Measurements from ENCODE around the gene NREP. TPM values are rescaled to one million over a fixed set of nuclear protein-coding genes. Genes with fewer than 3 reads are reported as not detected.

NREP gene, protein sequence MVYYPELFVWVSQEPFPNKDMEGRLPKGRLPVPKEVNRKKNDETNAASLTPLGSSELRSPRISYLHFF
- total RNA-seq, result 1 to 10 TPM; 3.9 to 9.8 (median 9.1) TPM

DNA sequence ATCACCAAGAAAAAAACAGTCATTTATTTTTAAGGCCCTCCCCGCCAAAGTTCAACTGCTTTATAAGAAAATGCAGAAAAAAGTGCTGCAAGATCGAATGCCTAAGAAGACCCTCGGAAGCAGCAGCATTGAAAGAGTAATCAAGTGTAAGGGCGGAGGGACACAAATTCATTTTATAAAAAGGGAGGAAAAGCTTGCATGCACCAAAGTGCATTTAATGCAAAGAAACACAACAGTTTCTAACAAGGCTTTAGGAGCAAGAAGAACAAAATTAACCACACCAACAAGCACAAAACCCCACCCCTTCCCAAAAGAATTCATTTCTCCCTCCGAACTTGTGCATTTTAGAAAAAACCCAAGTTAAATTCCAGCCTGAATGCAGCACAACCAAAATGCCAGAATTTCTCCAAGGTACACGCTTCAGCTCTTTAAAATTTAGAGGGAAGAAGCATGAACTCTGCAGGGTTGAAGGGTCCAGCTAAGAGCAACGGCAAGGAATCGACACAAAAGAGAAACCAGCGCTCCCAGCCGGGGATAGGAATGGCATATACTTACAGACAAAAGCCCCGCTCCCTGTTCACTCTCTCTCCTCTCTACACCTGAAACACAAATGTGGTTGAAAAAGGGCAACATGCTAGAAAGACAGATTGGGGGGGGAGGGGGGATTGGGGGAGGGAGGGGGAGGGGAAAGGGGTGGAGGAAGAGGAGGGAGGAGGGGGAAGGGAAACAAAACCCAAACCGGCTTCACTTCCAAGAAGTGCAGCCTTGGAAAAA is at the start of gene NREP:
Gene NREP (minus strand): TSS at position 614 of the 774 bp plus-strand sequence. CDS start 1,422 bp downstream, outside the sequence.
- Histone ChIP-seq H3K36me3 (no peaks in the 10 kb centered on the region), H3K4me3 (peak within 1 kb of the TSS; percentile 60 to 84 (median 62)), H3K4me1 (peaks cover 0 to 3% of the 10 kb centered on the region in 2 donors), H3K27me3 (no peaks in the 10 kb centered on the region), H3K9me3 (no peaks in the 10 kb centered on the region), H3K27ac (peak within 1 kb of the TSS; percentile 86 to 97)
- intact Hi-C loops (cut with DNase I; ENCODE audit: low total_unique reads), result no loop called here
- TF ChIP-seq POLR2A (IDR thresholded peaks at IDR 0.05) (no peak), POLR2AphosphoS5 (IDR thresholded peaks at IDR 0.05) (no peak)
- TF ChIP-seq, protein P1, sequence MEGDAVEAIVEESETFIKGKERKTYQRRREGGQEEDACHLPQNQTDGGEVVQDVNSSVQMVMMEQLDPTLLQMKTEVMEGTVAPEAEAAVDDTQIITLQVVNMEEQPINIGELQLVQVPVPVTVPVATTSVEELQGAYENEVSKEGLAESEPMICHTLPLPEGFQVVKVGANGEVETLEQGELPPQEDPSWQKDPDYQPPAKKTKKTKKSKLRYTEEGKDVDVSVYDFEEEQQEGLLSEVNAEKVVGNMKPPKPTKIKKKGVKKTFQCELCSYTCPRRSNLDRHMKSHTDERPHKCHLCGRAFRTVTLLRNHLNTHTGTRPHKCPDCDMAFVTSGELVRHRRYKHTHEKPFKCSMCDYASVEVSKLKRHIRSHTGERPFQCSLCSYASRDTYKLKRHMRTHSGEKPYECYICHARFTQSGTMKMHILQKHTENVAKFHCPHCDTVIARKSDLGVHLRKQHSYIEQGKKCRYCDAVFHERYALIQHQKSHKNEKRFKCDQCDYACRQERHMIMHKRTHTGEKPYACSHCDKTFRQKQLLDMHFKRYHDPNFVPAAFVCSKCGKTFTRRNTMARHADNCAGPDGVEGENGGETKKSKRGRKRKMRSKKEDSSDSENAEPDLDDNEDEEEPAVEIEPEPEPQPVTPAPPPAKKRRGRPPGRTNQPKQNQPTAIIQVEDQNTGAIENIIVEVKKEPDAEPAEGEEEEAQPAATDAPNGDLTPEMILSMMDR (IDR thresholded peaks at IDR 0.05), result no peak
- DNase-seq (ENCODE audit: low spot score in 2 of 2), result no peak

DNA sequence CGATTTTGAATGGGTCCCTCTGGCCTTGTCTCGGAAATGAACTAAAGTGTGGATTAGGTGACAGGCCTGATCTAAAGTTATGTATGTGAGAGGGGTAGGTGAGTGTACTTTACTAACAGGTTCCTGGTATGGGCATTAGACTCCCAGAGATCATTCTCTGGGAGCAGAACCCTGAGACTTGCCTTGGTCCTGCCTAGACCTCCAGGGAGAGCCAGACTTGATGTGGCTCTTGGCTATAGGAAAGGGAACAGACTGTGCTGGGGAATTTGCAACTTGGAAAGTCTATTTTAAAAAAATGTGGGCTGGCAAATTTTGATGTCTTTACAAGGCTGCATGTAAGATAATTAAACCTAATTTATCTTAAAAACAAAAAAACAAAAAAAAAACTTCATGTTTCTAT is 49.8 kb upstream of the NREP start:
- no peaks in the 10 kb centered on the region for H3K4me1 ChIP-seq
- H3K27ac ChIP-seq, result no peak overlapping the region
- H3K36me3 ChIP-seq, result no peaks in the 10 kb centered on the region
- TF ChIP-seq, protein P1 (IDR thresholded peaks at IDR 0.05), result no peak
- TF ChIP-seq POLR2AphosphoS5 (IDR thresholded peaks at IDR 0.05) (no peak), POLR2A (IDR thresholded peaks at IDR 0.05) (no peak)
- H3K4me3 ChIP-seq, result no peak overlapping the region
- DNase-seq (ENCODE audit: low spot score in 2 of 2), result no peak
- intact Hi-C loops (cut with DNase I; ENCODE audit: low total_unique reads), result no loop called here
- H3K9me3 ChIP-seq, result no peaks in the 10 kb centered on the region
- H3K27me3 ChIP-seq, result no peaks in the 10 kb centered on the region

DNA sequence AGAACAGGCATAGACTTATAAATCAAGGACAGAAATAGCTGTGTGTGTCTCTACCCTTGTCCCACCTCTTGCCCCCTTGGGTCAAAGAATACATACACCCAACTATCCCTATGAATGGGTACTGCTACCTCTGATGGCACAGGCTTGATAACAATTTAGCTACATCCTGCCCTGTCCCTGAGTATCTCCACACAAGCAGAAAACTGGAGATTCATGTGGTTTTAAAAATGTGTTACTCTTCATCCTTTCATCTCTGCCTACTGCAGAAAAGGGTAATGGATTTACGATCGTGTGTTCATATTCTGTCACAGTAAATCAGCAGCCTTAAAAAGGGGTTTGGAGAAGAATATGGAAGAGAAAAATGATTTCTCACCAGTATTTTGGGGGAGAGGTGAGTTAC is 49.2 kb upstream of the NREP start:
- intact Hi-C loops (cut with DNase I; ENCODE audit: low total_unique reads), result no loop called here
- no peaks in the 10 kb centered on the region for H3K9me3 ChIP-seq
- no peaks in the 10 kb centered on the region for H3K27me3 ChIP-seq
- H3K4me1 ChIP-seq, result no peaks in the 10 kb centered on the region
- no peak for DNase-seq (ENCODE audit: low spot score in 2 of 2)
- H3K36me3 ChIP-seq, result no peaks in the 10 kb centered on the region
- no peak overlapping the region for H3K4me3 ChIP-seq
- no peak overlapping the region for H3K27ac ChIP-seq
- no peak for TF ChIP-seq POLR2AphosphoS5 (IDR thresholded peaks at IDR 0.05)
- TF ChIP-seq POLR2A (IDR thresholded peaks at IDR 0.05), result no peak
- TF ChIP-seq, protein P1 (IDR thresholded peaks at IDR 0.05), result no peak

DNA sequence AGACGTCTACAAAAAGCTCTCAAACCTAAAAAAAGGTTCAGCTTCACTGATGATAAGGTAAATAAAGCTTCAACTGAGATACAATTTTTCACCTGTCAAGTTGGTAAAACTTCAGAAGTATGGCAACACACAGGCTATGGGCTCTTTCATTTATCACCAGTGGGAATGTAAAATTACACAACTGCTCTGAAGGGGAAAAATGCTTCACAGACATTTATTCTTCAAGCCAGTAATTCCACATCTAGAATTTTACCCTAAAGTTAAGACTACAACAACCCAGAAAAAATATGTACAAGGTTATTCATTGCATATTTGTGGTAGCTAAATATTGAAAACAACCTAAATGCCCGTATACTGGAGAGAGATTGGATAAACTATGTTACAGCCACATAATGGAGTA is 48.1 kb upstream of the NREP start:
- no peaks in the 10 kb centered on the region for H3K9me3 ChIP-seq
- intact Hi-C loops (cut with DNase I; ENCODE audit: low total_unique reads), result no loop called here
- no peak overlapping the region for H3K27ac ChIP-seq

DNA sequence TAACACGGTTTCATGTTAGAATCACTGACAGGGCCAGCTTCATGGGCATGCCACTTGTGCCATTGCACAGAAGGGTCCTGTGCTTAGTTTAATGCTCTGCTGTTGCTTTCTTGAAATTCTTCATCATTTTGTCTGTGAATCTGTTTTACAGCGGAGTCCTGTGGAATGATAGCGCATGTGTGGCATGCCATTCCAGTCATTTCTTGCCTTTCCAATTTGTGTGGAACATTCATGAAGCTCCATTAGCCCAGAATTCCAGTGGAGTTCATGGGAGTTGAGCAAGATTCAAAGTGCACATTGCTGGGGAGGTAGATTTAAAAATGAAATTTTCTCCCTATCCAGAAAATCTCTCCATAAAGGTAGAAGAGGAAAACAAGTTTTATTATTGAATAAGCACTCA is 43.4 kb upstream of the NREP start:
- TF ChIP-seq, protein P1 (IDR thresholded peaks at IDR 0.05), result no peak
- TF ChIP-seq POLR2AphosphoS5 (IDR thresholded peaks at IDR 0.05) (no peak), POLR2A (IDR thresholded peaks at IDR 0.05) (no peak)
- DNase-seq (ENCODE audit: low spot score in 2 of 2), result no peak
- no peak overlapping the region for H3K27ac ChIP-seq
- intact Hi-C loops (cut with DNase I; ENCODE audit: low total_unique reads), result no loop called here
- H3K4me3 ChIP-seq, result no peak overlapping the region
- no peaks in the 10 kb centered on the region for H3K4me1 ChIP-seq
- H3K36me3 ChIP-seq, result no peaks in the 10 kb centered on the region
- no peaks in the 10 kb centered on the region for H3K27me3 ChIP-seq
- no peaks in the 10 kb centered on the region for H3K9me3 ChIP-seq

More for the DNA sequence above, 48.1 kb upstream of the NREP start:
- Histone ChIP-seq H3K27me3 (no peaks in the 10 kb centered on the region), H3K4me1 (no peaks in the 10 kb centered on the region), H3K4me3 (no peak overlapping the region), H3K36me3 (no peaks in the 10 kb centered on the region)
- TF ChIP-seq POLR2A (IDR thresholded peaks at IDR 0.05), result no peak
- no peak for TF ChIP-seq POLR2AphosphoS5 (IDR thresholded peaks at IDR 0.05)
- TF ChIP-seq, protein P1 (IDR thresholded peaks at IDR 0.05), result no peak
- no peak for DNase-seq (ENCODE audit: low spot score in 2 of 2)

Data from breast epithelium (tissue), 4 donors.